WTC11 (cell line): ENCODE measurements around the gene EPB41L4B. TPM values are rescaled to one million over a fixed set of nuclear protein-coding genes. Genes with fewer than 3 reads are reported as not detected.

ENCODE experiments used
- ATAC-seq: fragments of 200-7000 bp; cut with Tn5 transposase; 2 replicates; pipeline ENCODE4 v1.10.0; 2021; ENCODE audit warnings: mild to moderate bottlenecking, moderate library complexity
- CTCF ChIA-PET: fragments of 300-600 bp; sonication (Branson Sonifier 250); formaldehyde crosslinking; loops from one replicate; lab custom pipeline; 2021; ENCODE audit warnings: antibody characterized with exemption; lab: Charles Lee
- POLR2A ChIA-PET: fragments of 350-600 bp; sonication (Branson Sonifier 250); formaldehyde crosslinking; loops from one replicate; lab custom pipeline; 2021; ENCODE audit warnings: antibody characterized with exemption; lab: Charles Lee
- DNase-seq: peaks from one replicate; pipeline ENCODE4 v3.0.0; 2021; ENCODE audit warnings: low spot score
- H3K27ac Mint-ChIP-seq: 2 replicates; pipeline ENCODE4 v1.8.0; 2021; ENCODE audit warnings: mixed read lengths
- H3K27me3 Mint-ChIP-seq: 2 replicates; pipeline ENCODE4 v1.8.0; 2021; ENCODE audit warnings: low read depth, mild to moderate bottlenecking, moderate library complexity, mixed read lengths
- H3K36me3 Mint-ChIP-seq: 2 replicates; pipeline ENCODE4 v1.8.0; 2021; ENCODE audit warnings: mixed read lengths
- H3K4me1 Mint-ChIP-seq: 2 replicates; pipeline ENCODE4 v1.8.0; 2022; ENCODE audit warnings: mixed read lengths
- H3K4me3 Mint-ChIP-seq: 2 replicates; pipeline ENCODE4 v1.8.0; 2021; ENCODE audit warnings: mild to moderate bottlenecking, moderate library complexity, mixed read lengths
- H3K9me3 Mint-ChIP-seq: 2 replicates; pipeline ENCODE4 v1.8.0; 2021; ENCODE audit warnings: mixed read lengths
- GTF2I ChIP-seq: fragments of 250-450 bp; sonication (Bioruptor Pico); conservative IDR thresholded peaks from 2 replicates; pipeline ENCODE4 v1.4.0; 2021; ENCODE audit warnings: mild to moderate bottlenecking
- KAT7 ChIP-seq: sonication (generic); formaldehyde crosslinking; IDR thresholded peaks from 2 replicates; pipeline ENCODE4 v1.8.1; 2023; ENCODE audit warnings: missing genetic modification reagents, mild to moderate bottlenecking, borderline replicate concordance
- NR1H2 ChIP-seq: sonication (generic); formaldehyde crosslinking; IDR thresholded peaks from 2 replicates; pipeline ENCODE4 v1.9.0; 2021; ENCODE audit warnings: mild to moderate bottlenecking, moderate library complexity, missing genetic modification reagents
- PRRX2 ChIP-seq: fragments of 250-450 bp; sonication (Bioruptor Pico); IDR thresholded peaks from 2 replicates; pipeline ENCODE4 v1.8.0; 2021; ENCODE audit warnings: mild to moderate bottlenecking
- TEAD4 ChIP-seq: sonication (generic); formaldehyde crosslinking; IDR thresholded peaks from 2 replicates; pipeline ENCODE4 v1.8.0; 2022; ENCODE audit warnings: mild to moderate bottlenecking, missing genetic modification reagents
- ZNF121 ChIP-seq: sonication (generic); formaldehyde crosslinking; IDR thresholded peaks from 2 replicates; pipeline ENCODE4 v1.8.0; 2023; ENCODE audit warnings: missing genetic modification reagents
- total RNA-seq: library from RNA; stranded (reverse); gene quantifications from 3 replicates; pipeline ENCODE4 v1.2.3, GENCODE V29; 2021
- TF ChIP-seq, protein P1 (sequence below): sonication (generic); formaldehyde crosslinking; IDR thresholded peaks from 2 replicates; pipeline ENCODE4 v1.8.1; 2023; ENCODE audit warnings: mild to moderate bottlenecking, moderate library complexity, missing genetic modification reagents
- TF ChIP-seq, protein P2 (sequence below): fragments of 250-450 bp; sonication (Bioruptor Pico); IDR thresholded peaks from 2 replicates; pipeline ENCODE4 v1.8.0; 2021; ENCODE audit warnings: mild to moderate bottlenecking
- TF ChIP-seq, protein P3 (sequence below): fragments of 200-600 bp; IDR thresholded peaks from 2 replicates; pipeline ENCODE4 v1.8.0; 2022; ENCODE audit warnings: antibody characterized with exemption
- TF ChIP-seq, protein P4 (sequence below): sonication (generic); formaldehyde crosslinking; IDR thresholded peaks from 2 replicates; pipeline ENCODE4 v1.8.0; 2023; ENCODE audit warnings: missing genetic modification reagents, mild to moderate bottlenecking, borderline replicate concordance
- TF ChIP-seq, protein P5 (sequence below): fragments of 250-450 bp; sonication (Bioruptor Pico); conservative IDR thresholded peaks from 2 replicates; pipeline ENCODE4 v1.9.0; 2021; ENCODE audit warnings: mild to moderate bottlenecking
- TF ChIP-seq, protein P6 (sequence below): sonication (generic); formaldehyde crosslinking; IDR thresholded peaks from 2 replicates; pipeline ENCODE4 v1.8.1; 2023; ENCODE audit warnings: mild to moderate bottlenecking, missing genetic modification reagents

The EPB41L4B gene
- total RNA-seq, 1 experiment from 2014 or later, result 20.0 TPM

DNA sequence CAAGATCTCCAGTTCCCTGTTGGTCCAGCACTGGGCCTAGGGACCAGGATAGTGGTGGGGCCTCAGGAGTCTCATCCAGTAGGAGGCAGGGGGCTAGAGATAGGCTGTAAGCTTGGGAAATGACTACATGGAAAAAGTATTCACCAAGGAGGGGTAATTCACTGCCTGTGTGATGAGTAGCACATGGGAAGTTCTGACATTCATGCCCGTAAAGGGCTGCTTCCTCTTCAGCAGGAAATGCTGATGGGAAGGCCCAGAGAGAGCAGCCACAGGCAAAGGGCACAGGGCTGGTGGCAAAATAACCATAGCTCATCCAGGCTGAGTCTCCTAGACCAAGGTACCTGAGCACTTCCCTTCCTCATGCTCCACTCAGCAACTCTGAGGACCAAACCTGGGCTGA, 130.7 kb downstream of the EPB41L4B start (continued):
- no peak for TF ChIP-seq PRRX2 (CRISPR knock-in tag)
- no peak for TF ChIP-seq GTF2I
- TF ChIP-seq KAT7, result no peak
- TF ChIP-seq, protein P1, sequence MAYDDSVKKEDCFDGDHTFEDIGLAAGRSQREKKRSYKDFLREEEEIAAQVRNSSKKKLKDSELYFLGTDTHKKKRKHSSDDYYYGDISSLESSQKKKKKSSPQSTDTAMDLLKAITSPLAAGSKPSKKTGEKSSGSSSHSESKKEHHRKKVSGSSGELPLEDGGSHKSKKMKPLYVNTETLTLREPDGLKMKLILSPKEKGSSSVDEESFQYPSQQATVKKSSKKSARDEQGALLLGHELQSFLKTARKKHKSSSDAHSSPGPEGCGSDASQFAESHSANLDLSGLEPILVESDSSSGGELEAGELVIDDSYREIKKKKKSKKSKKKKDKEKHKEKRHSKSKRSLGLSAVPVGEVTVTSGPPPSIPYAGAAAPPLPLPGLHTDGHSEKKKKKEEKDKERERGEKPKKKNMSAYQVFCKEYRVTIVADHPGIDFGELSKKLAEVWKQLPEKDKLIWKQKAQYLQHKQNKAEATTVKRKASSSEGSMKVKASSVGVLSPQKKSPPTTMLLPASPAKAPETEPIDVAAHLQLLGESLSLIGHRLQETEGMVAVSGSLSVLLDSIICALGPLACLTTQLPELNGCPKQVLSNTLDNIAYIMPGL (CRISPR knock-in tag), result no peak
- no peak for TF ChIP-seq TEAD4 (CRISPR knock-in tag)

DNA sequence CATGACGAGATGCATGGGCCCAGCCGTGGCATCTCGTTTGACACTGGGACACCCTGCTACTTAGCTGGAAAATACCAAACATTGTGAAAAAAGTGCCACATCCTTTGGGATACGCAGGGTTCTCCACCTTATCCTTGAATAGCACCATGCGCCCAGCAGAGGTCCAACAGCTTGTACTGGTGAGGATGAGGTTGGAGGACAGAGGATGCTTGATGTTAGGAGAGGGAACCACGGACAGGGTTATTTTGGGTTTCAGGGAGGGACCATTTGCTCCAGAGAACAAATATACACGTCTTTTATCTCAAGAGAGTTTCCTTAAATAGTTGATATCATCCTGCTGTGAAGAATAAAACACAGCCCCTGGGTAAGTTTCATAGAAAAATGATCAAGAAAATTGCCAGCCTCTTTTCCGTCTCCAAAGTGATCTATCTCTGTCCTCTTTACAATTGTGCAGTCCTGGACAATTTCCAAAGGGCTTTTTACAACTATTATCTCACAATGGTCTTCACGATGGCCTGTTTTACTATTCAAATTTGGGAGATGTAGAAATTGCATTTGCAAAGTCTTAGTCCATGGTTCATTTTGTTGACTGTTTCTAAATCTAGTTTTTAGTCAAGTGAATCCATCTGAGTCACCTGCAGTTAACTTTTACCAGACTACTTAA, 133.9 kb downstream of the EPB41L4B start:
- Mint-ChIP-seq H3K9me3 (no peaks in the 10 kb centered on the region), H3K4me3 (no peak overlapping the region), H3K4me1 (peaks cover 3% of the 10 kb centered on the region; the same call in 1 of the 2 replicates), H3K27me3 (no peaks in the 10 kb centered on the region), H3K36me3 (no peaks in the 10 kb centered on the region), H3K27ac (no peak overlapping the region)
- TF ChIP-seq, protein P2, sequence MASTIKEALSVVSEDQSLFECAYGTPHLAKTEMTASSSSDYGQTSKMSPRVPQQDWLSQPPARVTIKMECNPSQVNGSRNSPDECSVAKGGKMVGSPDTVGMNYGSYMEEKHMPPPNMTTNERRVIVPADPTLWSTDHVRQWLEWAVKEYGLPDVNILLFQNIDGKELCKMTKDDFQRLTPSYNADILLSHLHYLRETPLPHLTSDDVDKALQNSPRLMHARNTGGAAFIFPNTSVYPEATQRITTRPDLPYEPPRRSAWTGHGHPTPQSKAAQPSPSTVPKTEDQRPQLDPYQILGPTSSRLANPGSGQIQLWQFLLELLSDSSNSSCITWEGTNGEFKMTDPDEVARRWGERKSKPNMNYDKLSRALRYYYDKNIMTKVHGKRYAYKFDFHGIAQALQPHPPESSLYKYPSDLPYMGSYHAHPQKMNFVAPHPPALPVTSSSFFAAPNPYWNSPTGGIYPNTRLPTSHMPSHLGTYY (CRISPR knock-in tag), result no peak
- TF ChIP-seq, protein P3, sequence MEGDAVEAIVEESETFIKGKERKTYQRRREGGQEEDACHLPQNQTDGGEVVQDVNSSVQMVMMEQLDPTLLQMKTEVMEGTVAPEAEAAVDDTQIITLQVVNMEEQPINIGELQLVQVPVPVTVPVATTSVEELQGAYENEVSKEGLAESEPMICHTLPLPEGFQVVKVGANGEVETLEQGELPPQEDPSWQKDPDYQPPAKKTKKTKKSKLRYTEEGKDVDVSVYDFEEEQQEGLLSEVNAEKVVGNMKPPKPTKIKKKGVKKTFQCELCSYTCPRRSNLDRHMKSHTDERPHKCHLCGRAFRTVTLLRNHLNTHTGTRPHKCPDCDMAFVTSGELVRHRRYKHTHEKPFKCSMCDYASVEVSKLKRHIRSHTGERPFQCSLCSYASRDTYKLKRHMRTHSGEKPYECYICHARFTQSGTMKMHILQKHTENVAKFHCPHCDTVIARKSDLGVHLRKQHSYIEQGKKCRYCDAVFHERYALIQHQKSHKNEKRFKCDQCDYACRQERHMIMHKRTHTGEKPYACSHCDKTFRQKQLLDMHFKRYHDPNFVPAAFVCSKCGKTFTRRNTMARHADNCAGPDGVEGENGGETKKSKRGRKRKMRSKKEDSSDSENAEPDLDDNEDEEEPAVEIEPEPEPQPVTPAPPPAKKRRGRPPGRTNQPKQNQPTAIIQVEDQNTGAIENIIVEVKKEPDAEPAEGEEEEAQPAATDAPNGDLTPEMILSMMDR, result no peak
- TF ChIP-seq PRRX2 (CRISPR knock-in tag) (no peak), NR1H2 (no peak), ZNF121 (no peak)
- TF ChIP-seq, protein P4, sequence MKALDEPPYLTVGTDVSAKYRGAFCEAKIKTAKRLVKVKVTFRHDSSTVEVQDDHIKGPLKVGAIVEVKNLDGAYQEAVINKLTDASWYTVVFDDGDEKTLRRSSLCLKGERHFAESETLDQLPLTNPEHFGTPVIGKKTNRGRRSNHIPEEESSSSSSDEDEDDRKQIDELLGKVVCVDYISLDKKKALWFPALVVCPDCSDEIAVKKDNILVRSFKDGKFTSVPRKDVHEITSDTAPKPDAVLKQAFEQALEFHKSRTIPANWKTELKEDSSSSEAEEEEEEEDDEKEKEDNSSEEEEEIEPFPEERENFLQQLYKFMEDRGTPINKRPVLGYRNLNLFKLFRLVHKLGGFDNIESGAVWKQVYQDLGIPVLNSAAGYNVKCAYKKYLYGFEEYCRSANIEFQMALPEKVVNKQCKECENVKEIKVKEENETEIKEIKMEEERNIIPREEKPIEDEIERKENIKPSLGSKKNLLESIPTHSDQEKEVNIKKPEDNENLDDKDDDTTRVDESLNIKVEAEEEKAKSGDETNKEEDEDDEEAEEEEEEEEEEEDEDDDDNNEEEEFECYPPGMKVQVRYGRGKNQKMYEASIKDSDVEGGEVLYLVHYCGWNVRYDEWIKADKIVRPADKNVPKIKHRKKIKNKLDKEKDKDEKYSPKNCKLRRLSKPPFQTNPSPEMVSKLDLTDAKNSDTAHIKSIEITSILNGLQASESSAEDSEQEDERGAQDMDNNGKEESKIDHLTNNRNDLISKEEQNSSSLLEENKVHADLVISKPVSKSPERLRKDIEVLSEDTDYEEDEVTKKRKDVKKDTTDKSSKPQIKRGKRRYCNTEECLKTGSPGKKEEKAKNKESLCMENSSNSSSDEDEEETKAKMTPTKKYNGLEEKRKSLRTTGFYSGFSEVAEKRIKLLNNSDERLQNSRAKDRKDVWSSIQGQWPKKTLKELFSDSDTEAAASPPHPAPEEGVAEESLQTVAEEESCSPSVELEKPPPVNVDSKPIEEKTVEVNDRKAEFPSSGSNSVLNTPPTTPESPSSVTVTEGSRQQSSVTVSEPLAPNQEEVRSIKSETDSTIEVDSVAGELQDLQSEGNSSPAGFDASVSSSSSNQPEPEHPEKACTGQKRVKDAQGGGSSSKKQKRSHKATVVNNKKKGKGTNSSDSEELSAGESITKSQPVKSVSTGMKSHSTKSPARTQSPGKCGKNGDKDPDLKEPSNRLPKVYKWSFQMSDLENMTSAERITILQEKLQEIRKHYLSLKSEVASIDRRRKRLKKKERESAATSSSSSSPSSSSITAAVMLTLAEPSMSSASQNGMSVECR (CRISPR knock-in tag), result no peak
- TF ChIP-seq, protein P1 (CRISPR knock-in tag), result no peak
- TF ChIP-seq, protein P5, sequence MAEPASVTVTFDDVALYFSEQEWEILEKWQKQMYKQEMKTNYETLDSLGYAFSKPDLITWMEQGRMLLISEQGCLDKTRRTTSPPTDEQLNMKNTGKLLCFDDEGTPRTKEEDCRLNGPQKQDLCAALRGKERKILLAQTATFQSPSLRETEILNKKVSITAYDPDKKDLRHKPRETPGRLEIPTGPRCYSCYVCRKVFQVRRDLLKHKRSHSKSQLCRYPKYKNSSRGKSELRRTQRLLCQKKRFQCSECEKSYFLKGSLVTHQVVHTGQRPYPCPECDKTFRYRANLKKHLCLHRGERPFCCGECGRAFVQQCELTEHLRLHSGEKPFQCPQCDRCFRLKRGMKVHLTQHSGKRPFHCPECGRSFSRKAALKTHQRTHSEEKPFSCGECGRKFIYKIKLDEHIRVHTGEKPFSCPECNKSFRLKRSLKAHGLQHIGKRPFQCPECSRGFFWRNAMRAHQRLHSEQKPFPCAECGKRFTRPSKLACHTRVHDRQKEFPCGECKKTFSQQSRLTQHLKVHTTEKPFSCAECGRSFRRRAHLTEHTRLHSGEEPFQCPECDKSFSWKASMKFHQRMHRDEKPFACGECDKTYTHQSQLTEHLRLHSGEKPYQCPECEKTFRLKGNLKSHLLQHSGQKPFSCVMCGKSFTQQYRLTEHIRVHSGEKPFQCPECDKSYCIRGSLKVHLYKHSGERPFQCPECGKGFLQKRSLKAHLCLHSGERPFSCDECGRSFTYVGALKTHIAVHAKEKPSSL (CRISPR knock-in tag), result no peak
- TF ChIP-seq, protein P6, sequence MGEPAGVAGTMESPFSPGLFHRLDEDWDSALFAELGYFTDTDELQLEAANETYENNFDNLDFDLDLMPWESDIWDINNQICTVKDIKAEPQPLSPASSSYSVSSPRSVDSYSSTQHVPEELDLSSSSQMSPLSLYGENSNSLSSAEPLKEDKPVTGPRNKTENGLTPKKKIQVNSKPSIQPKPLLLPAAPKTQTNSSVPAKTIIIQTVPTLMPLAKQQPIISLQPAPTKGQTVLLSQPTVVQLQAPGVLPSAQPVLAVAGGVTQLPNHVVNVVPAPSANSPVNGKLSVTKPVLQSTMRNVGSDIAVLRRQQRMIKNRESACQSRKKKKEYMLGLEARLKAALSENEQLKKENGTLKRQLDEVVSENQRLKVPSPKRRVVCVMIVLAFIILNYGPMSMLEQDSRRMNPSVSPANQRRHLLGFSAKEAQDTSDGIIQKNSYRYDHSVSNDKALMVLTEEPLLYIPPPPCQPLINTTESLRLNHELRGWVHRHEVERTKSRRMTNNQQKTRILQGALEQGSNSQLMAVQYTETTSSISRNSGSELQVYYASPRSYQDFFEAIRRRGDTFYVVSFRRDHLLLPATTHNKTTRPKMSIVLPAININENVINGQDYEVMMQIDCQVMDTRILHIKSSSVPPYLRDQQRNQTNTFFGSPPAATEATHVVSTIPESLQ (CRISPR knock-in tag), result no peak
- CTCF ChIA-PET, result no interaction called here
- POLR2A ChIA-PET, result no interaction called here
- no peak for ATAC-seq
- no peak for DNase-seq
